ENCODE measurements around the gene FAM135A.

GRCh38 chr6:70375882-70376281 lies 37.4 kb upstream of the FAM135A start:
- TF ChIP-seq, protein P1, sequence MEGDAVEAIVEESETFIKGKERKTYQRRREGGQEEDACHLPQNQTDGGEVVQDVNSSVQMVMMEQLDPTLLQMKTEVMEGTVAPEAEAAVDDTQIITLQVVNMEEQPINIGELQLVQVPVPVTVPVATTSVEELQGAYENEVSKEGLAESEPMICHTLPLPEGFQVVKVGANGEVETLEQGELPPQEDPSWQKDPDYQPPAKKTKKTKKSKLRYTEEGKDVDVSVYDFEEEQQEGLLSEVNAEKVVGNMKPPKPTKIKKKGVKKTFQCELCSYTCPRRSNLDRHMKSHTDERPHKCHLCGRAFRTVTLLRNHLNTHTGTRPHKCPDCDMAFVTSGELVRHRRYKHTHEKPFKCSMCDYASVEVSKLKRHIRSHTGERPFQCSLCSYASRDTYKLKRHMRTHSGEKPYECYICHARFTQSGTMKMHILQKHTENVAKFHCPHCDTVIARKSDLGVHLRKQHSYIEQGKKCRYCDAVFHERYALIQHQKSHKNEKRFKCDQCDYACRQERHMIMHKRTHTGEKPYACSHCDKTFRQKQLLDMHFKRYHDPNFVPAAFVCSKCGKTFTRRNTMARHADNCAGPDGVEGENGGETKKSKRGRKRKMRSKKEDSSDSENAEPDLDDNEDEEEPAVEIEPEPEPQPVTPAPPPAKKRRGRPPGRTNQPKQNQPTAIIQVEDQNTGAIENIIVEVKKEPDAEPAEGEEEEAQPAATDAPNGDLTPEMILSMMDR (IDR thresholded peaks at IDR 0.05; ENCODE audit: low read length): peak; percentile 71
- TF ChIP-seq EZH2 (IDR thresholded peaks at IDR 0.05; ENCODE audit: borderline replicate concordance, low read length): no peak

Data from OCI-LY1 (cell line).